ENCODE measurements around the gene BCAM. TPM values are rescaled to one million over a fixed set of nuclear protein-coding genes. Genes with fewer than 3 reads are reported as not detected.
A peak's percentile ranks its signal among the peaks of the same experiment; 100 is the strongest.

Gene BCAM, protein sequence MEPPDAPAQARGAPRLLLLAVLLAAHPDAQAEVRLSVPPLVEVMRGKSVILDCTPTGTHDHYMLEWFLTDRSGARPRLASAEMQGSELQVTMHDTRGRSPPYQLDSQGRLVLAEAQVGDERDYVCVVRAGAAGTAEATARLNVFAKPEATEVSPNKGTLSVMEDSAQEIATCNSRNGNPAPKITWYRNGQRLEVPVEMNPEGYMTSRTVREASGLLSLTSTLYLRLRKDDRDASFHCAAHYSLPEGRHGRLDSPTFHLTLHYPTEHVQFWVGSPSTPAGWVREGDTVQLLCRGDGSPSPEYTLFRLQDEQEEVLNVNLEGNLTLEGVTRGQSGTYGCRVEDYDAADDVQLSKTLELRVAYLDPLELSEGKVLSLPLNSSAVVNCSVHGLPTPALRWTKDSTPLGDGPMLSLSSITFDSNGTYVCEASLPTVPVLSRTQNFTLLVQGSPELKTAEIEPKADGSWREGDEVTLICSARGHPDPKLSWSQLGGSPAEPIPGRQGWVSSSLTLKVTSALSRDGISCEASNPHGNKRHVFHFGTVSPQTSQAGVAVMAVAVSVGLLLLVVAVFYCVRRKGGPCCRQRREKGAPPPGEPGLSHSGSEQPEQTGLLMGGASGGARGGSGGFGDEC
- polyA plus RNA-seq = 100 to 1,000 TPM in 1 of 4 donors, 10 to 100 TPM in 1, 1 to 10 TPM in 2; 2.9 to 136 (median 18.5) TPM
- long read RNA-seq, donor 1, transcript BCAM-201 (15 exons, 2,453 nt) = major isoform, 20 of 76 reads
- long read RNA-seq, donor 1, partial matches to known transcripts = 49 of 76 reads
- long read RNA-seq, donor 1, other reads (novel, unspliced or antisense) = 0 of 76 reads
- long read RNA-seq, donor 2, transcript BCAM-201 (15 exons, 2,453 nt) = major isoform, 7 of 20 reads
- long read RNA-seq, donor 2, partial matches to known transcripts = 12 of 20 reads
- long read RNA-seq, donor 2, other reads (novel, unspliced or antisense) = 0 of 20 reads
- long read RNA-seq, donor 3, transcript BCAM-201 (15 exons, 2,453 nt) = major isoform, 5 of 42 reads
- long read RNA-seq, donor 3, partial matches to known transcripts = 31 of 42 reads
- long read RNA-seq, donor 3, other reads (novel, unspliced or antisense) = 0 of 42 reads
- long read RNA-seq, donor 4, partial matches to known transcripts = 0 of 1 reads
- long read RNA-seq, donor 4, other reads (novel, unspliced or antisense) = 0 of 1 reads
- long read RNA-seq, donor 5, transcript BCAM-201 (15 exons, 2,453 nt) = major isoform, 6 of 9 reads
- long read RNA-seq, donor 5, partial matches to known transcripts = 0 of 9 reads
- long read RNA-seq, donor 5, other reads (novel, unspliced or antisense) = 0 of 9 reads
- long read RNA-seq, donor 6, transcript BCAM-201 (15 exons, 2,453 nt) = major isoform, 15 of 35 reads
- long read RNA-seq, donor 6, partial matches to known transcripts = 15 of 35 reads
- long read RNA-seq, donor 6, other reads (novel, unspliced or antisense) = 0 of 35 reads
- long read RNA-seq, donor 7, transcript BCAM-201 (15 exons, 2,453 nt) = major isoform, 98 of 253 reads
- long read RNA-seq, donor 7, partial matches to known transcripts = 146 of 253 reads
- long read RNA-seq, donor 7, other reads (novel, unspliced or antisense) = 0 of 253 reads
- long read RNA-seq, donor 8, partial matches to known transcripts = 0 of 4 reads
- long read RNA-seq, donor 8, other reads (novel, unspliced or antisense) = 0 of 4 reads
- long read RNA-seq, donor 9, transcript BCAM-201 (15 exons, 2,453 nt) = major isoform, 7 of 14 reads
- long read RNA-seq, donor 9, partial matches to known transcripts = 7 of 14 reads
- long read RNA-seq, donor 9, other reads (novel, unspliced or antisense) = 0 of 14 reads
- long read RNA-seq, donor 10, transcript BCAM-201 (15 exons, 2,453 nt) = major isoform, 20 of 50 reads
- long read RNA-seq, donor 10, partial matches to known transcripts = 28 of 50 reads
- long read RNA-seq, donor 10, other reads (novel, unspliced or antisense) = 0 of 50 reads

DNA sequence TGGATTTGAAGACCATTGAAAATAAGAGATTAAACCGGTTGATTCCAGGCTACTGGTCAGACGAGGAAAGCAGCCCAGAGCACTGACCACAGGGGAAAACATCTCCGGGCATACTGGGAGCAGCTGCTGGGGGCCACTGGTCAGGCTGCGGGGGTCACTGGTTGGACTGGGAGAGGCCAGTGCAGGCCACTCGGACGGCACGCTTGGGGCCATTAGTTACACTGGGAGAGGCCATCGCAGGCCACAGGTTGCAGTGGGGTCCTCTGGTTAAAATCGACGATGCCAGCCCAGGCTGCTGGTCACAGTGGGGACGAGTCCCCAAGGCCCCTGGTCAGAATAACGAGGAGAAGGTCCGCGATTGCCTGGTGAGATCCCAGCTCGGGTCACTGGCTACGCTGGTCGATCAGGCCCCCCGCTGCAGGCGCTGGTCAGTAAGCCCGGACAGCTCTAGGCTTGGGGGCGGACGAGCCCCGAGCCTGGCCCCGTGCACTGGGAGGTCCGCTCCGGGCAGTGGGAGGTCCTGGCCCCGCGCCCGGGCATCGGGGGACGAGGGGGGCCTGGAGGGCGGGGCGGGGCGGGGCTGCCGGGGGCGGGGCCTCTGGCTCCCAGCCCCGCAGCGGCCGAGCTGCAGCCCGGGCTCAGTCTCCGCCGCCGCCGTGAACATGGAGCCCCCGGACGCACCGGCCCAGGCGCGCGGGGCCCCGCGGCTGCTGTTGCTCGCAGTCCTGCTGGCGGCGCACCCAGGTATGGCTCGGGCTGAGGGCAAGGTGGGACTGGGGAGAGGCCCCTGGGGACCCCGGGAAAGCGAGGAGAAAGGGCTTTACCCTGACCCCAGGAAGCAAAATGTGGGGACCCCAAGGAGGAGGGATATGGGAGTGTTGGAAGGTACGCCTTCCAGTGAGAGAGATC, at the start of gene BCAM:
Gene BCAM (plus strand): TSS at position 641 of the 909 bp plus-strand sequence. CDS start 22 bp downstream, at position 663.
- Histone ChIP-seq H3K4me1 (ENCODE audit: control insufficient read depth in 3 of 3, insufficient read depth in 2 of 3, low read depth in 1 of 3, low read length in 2 of 3) (peaks cover 3 to 39% (median 4%) of the 10 kb centered on the region in 3 donors), H3K27ac (ENCODE audit: low read depth in 1 of 3, low read length in 2 of 3) (peak within 1 kb of the TSS in 2 of 3 donors; percentile 51 to 72), H3K36me3 (ENCODE audit: control insufficient read depth in 3 of 3, insufficient read depth in 2 of 3, low read depth in 1 of 3, low read length in 3 of 3) (peaks cover 0 to 38% (median 0%) of the 10 kb centered on the region in 3 donors), H3K27me3 (ENCODE audit: control insufficient read depth in 3 of 3, insufficient read depth in 3 of 3, low read length in 3 of 3) (no peaks in the 10 kb centered on the region), H3K9me3 (ENCODE audit: control insufficient read depth in 2 of 2, insufficient read depth in 1 of 2, low read depth in 1 of 2, low read length in 1 of 2) (peaks cover 0 to 6% of the 10 kb centered on the region in 2 donors), H3K4me3 (ENCODE audit: low read depth in 1 of 3, low read length in 3 of 3) (peak within 1 kb of the TSS in 2 of 3 donors; percentile 31 to 72)
- 3% methylated on average over 38 to 59 of the region's 59 CpGs for WGBS, 3 donors
- no peak for FAIRE-seq
- DNase-seq = peak in 1 of 2 donors; percentile 69

DNA sequence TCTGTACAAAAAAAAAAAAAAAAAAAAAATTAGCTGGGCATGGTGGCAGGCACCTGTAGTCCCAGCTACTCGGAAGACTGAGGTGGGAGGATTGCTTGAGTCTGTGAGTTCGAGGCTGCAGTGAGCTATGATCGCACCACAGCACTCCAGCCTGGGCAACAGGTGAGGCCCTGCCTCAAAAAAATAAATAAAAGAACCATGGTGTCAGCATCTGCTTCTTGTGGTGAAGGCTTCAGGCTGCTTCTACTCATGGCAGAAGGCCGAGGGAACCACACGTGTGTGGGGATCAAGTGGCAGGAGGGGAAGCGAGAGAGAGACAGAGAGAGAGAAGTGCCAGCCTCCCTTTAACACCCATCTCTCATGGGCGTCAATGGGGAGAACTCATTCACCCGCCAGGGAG, 46.9 kb upstream of the BCAM start:
- DNase-seq (no peak), FAIRE-seq (no peak)
- Histone ChIP-seq H3K4me3 (ENCODE audit: low read depth in 1 of 3, low read length in 3 of 3) (no peak overlapping the region), H3K36me3 (ENCODE audit: control insufficient read depth in 3 of 3, insufficient read depth in 2 of 3, low read depth in 1 of 3, low read length in 3 of 3) (peaks cover 23 to 53% (median 23%) of the 10 kb centered on the region in 3 donors), H3K9me3 (ENCODE audit: control insufficient read depth in 2 of 2, insufficient read depth in 1 of 2, low read depth in 1 of 2, low read length in 1 of 2) (peaks cover 0 to under 1% of the 10 kb centered on the region in 2 donors), H3K4me1 (ENCODE audit: control insufficient read depth in 3 of 3, insufficient read depth in 2 of 3, low read depth in 1 of 3, low read length in 2 of 3) (peaks cover 0 to 44% (median 3%) of the 10 kb centered on the region in 3 donors), H3K27ac (ENCODE audit: low read depth in 1 of 3, low read length in 2 of 3) (peak overlapping the region in 1 of 3 donors; percentile 62), H3K27me3 (ENCODE audit: control insufficient read depth in 3 of 3, insufficient read depth in 3 of 3, low read length in 3 of 3) (no peaks in the 10 kb centered on the region)
- WGBS, 3 donors = 76 to 87% (median 87%) methylated on average over 8 of the region's 8 CpGs

DNA sequence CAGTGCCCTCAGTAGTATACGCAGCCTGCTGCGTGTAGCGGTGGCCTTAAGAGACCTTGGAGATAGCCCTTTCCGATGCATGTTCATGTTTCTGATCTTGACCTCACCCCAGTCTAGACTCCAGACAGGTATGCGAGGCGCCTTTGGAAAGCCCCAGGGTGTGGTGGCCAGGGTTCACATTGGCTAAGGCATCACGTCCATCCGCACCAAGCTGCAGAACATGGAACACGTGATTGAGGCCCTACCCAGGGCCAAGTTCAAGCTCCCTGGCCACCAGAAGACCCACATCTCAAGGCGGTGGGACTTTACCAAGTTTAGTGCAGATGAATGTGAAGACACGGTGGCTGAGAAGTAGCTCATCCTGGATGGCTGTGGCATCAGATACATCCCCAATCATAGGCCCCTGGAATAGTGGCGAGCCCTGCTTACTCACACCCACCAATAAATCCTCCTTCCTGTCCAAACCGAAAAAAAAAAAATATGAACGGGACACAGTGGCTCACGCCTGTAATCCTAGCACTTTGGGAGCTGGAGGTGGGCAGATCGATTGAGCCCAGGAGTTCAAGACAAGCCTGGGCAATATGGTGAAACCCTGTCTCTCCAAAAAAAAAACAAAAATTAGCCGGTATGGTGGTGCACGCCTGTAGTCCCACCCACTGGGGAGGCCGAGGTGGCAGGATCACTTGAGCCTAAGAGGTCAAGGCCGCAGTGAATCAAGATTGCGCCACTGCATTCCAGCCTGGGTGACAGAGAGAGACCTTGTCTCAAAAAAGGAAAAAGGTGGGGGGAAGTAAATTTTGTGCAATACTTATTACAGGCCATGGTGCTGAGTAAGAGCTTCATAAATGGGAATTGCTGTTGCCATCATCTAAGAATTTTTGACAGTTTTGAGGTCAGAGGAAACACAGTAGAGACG, 43.6 kb upstream of the BCAM start:
- Histone ChIP-seq H3K9me3 (ENCODE audit: control insufficient read depth in 2 of 2, insufficient read depth in 1 of 2, low read depth in 1 of 2, low read length in 1 of 2) (peaks cover 0 to 16% of the 10 kb centered on the region in 2 donors), H3K4me1 (ENCODE audit: control insufficient read depth in 3 of 3, insufficient read depth in 2 of 3, low read depth in 1 of 3, low read length in 2 of 3) (peaks cover 0 to 31% (median 0%) of the 10 kb centered on the region in 3 donors), H3K27me3 (ENCODE audit: control insufficient read depth in 3 of 3, insufficient read depth in 3 of 3, low read length in 3 of 3) (no peaks in the 10 kb centered on the region), H3K27ac (ENCODE audit: low read depth in 1 of 3, low read length in 2 of 3) (peak overlapping the region; percentile 83 to 89 (median 86)), H3K36me3 (ENCODE audit: control insufficient read depth in 3 of 3, insufficient read depth in 2 of 3, low read depth in 1 of 3, low read length in 3 of 3) (peaks cover 0 to 20% (median 0%) of the 10 kb centered on the region in 3 donors), H3K4me3 (ENCODE audit: low read depth in 1 of 3, low read length in 3 of 3) (no peak overlapping the region)
- FAIRE-seq (no peak), DNase-seq (peak; percentile 97 to 99)
- WGBS, 3 donors = 24 to 60% (median 45%) methylated on average over 22 of the region's 22 CpGs

DNA sequence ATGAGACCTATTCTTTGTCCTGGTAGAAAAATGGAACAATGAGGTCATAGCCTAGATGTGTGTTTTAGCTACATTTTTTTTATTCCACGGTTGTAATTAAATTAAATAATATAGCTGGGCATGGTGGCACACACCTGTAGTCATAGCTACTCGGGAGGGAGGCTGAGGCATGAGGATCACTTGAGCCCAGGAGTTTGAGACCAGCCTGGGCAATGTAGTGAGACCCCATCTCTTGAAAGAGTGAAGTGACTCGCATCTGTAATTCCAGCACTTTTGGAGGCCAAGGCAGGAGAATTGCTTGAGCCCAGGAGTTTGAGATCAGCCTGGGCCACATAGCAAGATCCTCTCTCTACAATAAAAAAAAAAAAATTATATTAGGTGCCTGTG, 43.0 kb upstream of the BCAM start:
- H3K27me3 ChIP-seq (ENCODE audit: control insufficient read depth in 3 of 3, insufficient read depth in 3 of 3, low read length in 3 of 3) = no peaks in the 10 kb centered on the region
- H3K4me1 ChIP-seq (ENCODE audit: control insufficient read depth in 3 of 3, insufficient read depth in 2 of 3, low read depth in 1 of 3, low read length in 2 of 3) = peaks cover 0 to 35% (median 0%) of the 10 kb centered on the region in 3 donors
- DNase-seq (no peak), FAIRE-seq (no peak)
- no peak overlapping the region for H3K4me3 ChIP-seq (ENCODE audit: low read depth in 1 of 3, low read length in 3 of 3)
- H3K36me3 ChIP-seq (ENCODE audit: control insufficient read depth in 3 of 3, insufficient read depth in 2 of 3, low read depth in 1 of 3, low read length in 3 of 3) = peaks cover 0 to 14% (median 0%) of the 10 kb centered on the region in 3 donors
- peak overlapping the region; percentile 73 to 89 (median 86) for H3K27ac ChIP-seq (ENCODE audit: low read depth in 1 of 3, low read length in 2 of 3)
- WGBS, 3 donors = 69 to 88% (median 81%) methylated on average over 3 of the region's 3 CpGs
- peaks cover 0 to 16% of the 10 kb centered on the region in 2 donors for H3K9me3 ChIP-seq (ENCODE audit: control insufficient read depth in 2 of 2, insufficient read depth in 1 of 2, low read depth in 1 of 2, low read length in 1 of 2)

- no peak for FAIRE-seq
- Histone ChIP-seq H3K36me3 (ENCODE audit: control insufficient read depth in 3 of 3, insufficient read depth in 2 of 3, low read depth in 1 of 3, low read length in 3 of 3) (peaks cover 0 to 4% (median 0%) of the 10 kb centered on the region in 3 donors), H3K4me3 (ENCODE audit: low read depth in 1 of 3, low read length in 3 of 3) (no peak overlapping the region), H3K27me3 (ENCODE audit: control insufficient read depth in 3 of 3, insufficient read depth in 3 of 3, low read length in 3 of 3) (no peaks in the 10 kb centered on the region), H3K9me3 (ENCODE audit: control insufficient read depth in 2 of 2, insufficient read depth in 1 of 2, low read depth in 1 of 2, low read length in 1 of 2) (peaks cover 0 to 16% of the 10 kb centered on the region in 2 donors), H3K4me1 (ENCODE audit: control insufficient read depth in 3 of 3, insufficient read depth in 2 of 3, low read depth in 1 of 3, low read length in 2 of 3) (peaks cover 0 to 37% (median 0%) of the 10 kb centered on the region in 3 donors), H3K27ac (ENCODE audit: low read depth in 1 of 3, low read length in 2 of 3) (no peak overlapping the region)
- peak in 1 of 2 donors; percentile 16 for DNase-seq
- WGBS, 3 donors = 65 to 77% (median 73%) methylated on average over 11 of the region's 11 CpGs
Observed at GRCh38 chr19:44767295-44768180, 41.4 kb upstream of the BCAM start.

Data from small intestine (tissue), 16 donors.